NCI-H345 treated with DMSO at 0.1 percent for 48 hours (cell line): ENCODE data around the gene TMEM100.

Experiments used
- DNase-seq: peaks from one replicate; lab custom pipeline; 2025; ENCODE audit not compliant: unreplicated experiment; lab: John Stamatoyannopoulos, UW

Gene TMEM100, protein sequence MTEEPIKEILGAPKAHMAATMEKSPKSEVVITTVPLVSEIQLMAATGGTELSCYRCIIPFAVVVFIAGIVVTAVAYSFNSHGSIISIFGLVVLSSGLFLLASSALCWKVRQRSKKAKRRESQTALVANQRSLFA

DNA sequence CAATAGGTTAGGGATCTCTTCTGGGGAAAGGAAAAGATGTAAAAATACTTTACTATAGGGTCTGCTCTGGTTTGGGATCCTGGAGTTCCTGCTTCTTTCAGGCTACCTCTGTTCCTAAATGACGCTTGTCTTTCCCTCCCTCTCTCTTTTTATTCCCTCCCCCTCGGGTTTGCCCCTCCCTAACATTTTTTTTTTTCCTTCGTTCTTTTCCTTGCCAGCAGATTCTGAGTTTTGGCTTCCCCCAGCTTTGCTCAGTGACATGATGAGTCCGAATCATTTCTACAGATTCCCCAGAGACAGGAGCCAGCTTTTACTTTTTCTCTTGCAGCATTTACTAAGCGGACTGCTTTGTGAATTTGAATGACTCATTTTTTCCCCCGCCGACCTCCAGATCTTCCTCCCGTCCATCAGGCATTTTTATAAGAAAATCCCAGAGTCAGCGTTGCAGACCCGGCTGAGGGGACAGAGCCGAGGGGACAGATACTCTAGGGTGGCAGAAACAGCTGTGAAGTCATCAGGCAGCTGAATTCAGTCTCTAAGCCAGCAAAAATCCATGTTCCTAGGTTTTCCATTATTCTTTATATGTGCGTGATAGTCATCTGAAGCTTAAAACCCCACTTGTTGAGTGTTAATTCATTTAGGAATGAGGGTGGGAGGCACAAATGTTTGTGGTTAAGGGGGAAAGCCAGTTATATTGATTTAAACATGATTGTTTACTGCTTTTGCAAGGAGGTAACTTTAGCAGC lies at the start of gene TMEM100:
Gene TMEM100, minus strand, starts transcription at position 123 of the 746 bp plus-strand sequence. CDS start 1,794 bp downstream, outside the sequence.
- DNase-seq, result no peak

DNA sequence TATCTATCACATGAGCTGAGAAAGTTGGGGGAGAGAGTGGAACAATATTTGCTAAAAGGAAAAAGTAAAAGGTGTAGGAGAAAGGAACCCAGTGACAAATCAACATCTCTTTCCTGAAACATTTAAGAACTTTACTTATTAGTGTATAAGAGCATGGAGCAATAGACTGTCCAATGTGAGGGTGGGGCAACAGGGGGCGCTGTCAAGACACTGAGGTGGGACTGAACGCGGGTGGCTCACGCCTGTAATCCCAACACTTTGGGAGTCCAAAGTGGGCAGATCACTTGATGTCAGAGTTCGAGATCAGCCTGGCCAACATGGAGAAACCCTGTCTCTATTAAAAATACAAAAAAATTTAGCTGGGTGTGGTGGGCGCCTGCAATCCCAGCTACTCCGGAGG lies 49.4 kb upstream of the TMEM100 start:
- DNase-seq, result no peak

DNA sequence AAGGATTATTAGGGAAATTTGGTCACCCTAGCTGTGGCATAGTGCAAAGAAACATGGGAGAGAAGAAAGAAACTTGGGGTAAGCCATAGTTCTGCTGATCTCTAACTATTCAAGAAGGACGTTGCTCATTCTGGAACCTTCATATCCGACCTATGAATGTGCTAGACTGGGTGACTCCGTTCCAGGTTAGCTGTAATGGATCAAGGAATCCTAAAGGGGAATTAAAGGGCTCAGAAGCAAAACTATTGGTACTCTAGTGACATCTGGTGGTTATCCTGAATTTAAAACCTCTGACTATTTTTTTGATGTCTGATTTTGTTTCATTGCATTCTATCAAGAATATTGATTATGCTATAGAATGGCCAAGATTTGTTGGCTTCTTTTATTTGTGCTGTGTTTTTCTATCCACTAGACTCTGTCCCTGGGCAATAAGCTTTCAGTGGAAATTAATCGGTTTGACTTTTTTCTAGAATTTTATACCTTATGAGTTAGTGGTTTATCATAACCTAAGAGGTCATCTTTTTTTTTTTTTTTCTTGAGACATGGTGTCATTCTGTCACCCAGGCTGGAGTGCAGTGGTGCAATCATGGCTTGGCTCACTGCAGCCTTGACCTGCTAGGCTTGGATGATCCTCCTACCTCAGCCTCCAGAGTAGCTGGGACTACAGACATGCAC lies 47.7 kb upstream of the TMEM100 start:
- peak; percentile 54 for DNase-seq

GRCh38 chr17:55769625-55770000 lies 46.9 kb upstream of the TMEM100 start:
- no peak for DNase-seq

DNA sequence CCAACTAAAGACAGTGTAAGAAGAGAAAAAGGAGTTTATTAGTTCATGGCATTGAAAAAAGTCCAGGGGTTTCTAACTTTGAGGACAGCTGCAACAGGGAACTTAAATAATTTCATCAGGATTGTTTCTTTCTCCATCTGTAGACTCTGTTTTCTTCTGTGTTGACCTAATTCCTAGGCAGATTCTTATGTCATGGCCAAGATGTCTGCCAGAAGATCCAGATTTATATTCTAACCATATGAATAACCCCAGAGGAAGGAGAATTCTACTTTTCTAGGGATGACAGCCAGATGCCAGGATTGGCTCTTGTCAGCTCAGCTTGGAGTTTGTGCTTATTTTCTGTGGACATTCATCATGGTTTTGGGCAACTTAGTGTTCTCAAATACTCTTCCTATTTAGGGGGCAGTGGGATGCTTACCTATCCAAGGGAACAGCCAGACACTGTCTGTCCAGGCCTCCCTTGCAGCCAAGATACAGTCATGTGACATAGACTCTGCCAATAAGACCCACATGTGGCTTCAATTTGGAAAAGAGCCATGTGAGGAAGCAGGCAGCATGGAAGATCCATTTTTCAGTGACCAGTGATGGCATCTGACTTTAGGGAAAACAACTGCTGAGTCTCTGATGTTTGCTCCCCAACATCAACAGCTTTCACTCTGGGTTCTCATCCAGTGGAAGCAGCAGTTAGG lies 46.4 kb upstream of the TMEM100 start:
- DNase-seq, result no peak

- no peak for DNase-seq
These were observed 42.8 kb upstream of the TMEM100 start for GRCh38 chr17:55765472-55765871.

GRCh38 chr17:55764610-55765009 lies 41.9 kb upstream of the TMEM100 start:
- DNase-seq, result no peak

GRCh38 chr17:55763856-55764255 lies 41.2 kb upstream of the TMEM100 start:
- no peak for DNase-seq

GRCh38 chr17:55762086-55762858 lies 39.6 kb upstream of the TMEM100 start:
- DNase-seq, result no peak

DNA sequence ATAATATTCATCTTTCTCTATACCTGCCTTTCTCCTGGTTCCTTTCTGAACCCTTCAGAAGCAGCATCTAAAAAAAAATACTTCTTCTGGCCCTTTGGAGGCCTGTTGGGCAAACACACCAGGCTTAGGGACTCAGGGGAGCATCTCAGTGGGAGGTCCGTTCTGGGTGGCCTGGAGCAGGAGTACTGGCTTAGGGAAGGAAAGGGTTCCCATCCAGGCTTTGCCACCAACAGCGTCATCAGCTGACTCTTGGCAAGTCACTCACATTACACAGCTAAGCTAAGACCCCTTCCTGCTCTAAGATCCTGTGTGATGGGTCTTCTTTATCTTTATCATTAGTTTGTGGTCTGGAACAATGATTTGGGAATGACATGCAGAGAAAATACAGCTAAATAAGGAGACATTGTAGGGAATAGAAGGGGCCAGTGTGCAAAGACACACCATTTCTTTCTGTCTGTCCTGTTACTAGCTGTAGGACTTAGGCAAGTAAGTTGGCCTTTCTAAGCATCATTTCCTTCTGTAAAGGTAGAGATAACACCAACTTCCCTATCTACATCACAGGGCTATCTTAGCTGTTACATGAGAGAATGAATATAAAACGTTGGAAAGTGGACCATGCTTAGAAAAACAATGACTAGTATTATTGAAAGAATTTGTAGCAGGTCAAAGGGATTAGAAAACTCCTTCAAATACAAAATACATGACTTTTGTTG lies 38.1 kb upstream of the TMEM100 start:
- DNase-seq, result no peak

DNA sequence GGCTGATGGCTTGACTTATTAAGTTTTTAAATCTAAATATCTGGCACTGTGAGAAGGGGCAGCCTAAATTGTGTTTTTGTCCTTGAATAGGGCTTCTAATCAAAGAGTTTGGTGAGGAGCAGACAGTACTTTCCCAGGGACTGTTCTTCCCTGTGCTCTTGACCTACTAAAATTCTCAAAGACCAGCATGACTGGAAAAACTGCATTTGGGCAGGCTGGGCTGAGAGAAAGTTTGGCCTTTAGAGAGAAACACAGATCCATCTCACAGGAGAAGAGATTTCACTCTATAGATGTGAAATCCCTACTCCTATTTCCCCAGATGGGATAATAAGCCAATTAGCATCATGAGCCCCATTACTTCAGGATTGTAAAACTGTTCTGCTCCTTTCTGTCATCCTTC lies 35.5 kb upstream of the TMEM100 start:
- DNase-seq, result no peak

- DNase-seq, result no peak
These were observed 35.0 kb upstream of the TMEM100 start for GRCh38 chr17:55757659-55758058.

DNA sequence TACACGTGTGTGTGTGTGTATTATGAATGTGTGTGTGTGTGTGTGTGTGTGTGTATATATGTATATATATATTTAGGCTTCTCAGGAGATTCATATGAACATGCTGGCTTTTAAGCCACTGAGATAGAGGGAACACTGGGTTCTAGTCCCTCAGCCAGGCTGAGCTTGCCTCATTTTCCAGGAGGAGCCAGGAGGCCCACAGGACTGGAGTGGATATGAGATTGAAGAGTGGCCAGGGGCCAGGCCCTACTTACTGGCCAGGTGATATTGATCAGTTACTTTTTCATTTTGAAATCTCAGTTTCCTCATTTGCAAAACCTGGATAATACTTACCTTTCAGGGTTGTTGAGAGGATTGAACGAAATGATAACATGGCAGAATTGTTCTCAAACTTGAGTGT lies 34.0 kb upstream of the TMEM100 start:
- no peak for DNase-seq

DNA sequence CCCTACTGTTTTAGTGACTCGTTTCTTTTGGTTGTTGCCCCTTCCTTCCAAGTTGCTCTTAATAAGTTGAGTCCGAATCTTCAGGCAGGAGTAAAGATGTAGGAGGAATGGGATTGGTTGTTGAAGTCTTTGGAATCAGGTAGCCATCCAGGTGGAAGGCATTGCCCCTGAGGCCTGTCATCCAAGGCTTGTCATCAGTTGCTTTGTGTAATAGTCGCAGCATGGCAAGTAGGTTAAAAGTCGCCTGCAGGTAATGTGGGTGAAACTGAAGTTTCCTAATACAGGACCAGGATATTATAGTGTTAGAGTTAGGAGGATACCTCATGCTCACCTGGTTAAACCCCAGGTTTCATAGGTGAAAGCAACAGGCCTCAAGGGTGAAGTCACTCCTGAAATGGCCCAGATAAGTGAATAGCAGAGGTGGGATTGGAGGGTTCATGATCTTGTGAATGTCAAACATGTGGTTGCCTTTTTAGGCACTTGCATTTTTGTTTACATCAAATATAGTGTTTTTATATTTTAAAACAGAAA lies 29.1 kb upstream of the TMEM100 start:
- DNase-seq, result no peak

- peak; percentile 53 for DNase-seq
These were observed 28.3 kb upstream of the TMEM100 start, which contains the start of gene PCTP for GRCh38 chr17:55750750-55751657. PCTP (plus strand) TSS chr17:55751051; CDS start chr17:55751104, 53 bp downstream.

DNA sequence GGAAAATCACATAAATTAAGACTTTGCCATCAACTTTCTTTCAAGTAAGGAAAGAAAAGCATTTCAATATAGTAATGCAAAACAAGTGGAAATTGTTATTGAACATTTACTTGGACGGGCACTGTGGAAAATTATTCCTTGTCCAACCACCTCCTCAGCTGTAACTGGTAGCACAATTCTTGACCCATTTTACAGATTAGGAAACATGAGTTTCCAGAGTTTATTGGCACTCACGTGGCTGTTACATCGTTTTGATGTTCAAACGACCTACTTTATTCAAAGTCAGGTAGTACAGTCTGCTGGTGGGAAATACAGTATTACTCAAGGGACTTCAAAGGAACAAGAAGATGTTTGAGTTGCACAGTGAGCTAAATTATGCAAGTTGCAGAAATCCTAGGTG lies 27.3 kb upstream of the TMEM100 start:
- DNase-seq, result no peak

DNA sequence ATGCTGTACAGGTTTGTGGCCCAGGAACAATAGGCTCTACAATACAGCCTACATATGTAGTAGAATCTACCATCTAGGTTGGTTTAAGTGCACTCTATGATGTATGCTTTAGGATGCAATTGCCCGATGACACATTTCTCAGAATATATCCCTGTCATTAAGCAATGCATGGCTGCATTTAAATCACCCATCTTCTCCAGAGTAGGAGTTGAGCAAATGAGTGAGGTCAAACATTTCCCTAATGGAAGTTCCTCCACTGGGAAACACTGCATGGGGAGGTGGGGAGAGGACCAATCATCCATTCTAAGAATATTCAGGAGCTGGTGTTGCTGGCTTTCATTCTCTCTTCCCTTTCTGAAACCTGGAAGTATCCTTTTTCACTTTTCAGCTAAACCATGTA lies 26.2 kb upstream of the TMEM100 start:
- no peak for DNase-seq

- DNase-seq, result no peak
These were observed 24.5 kb upstream of the TMEM100 start for GRCh38 chr17:55747209-55747608.

DNA sequence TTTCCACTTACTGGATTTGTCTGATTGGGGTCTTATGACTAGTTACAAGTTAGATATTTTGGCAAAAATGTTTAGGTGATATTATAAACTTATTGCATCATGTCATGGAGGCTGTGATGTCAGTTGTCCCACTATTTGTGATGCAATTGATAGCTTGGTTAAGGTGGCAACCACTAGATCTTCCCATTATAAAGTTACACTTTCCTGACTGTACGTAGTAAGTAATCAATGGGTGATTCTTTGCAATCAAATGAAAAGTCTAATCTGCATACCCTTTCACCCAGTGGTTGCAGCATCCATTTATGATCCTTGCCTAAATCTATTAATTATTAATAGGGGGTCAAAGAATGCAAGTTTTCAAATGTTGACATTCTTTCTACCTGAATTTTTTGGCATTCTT lies 23.8 kb upstream of the TMEM100 start:
- no peak for DNase-seq
